K562 (cell line): ENCODE measurements around the gene LYPD5. TPM values are rescaled to one million over a fixed set of nuclear protein-coding genes. Genes with fewer than 3 reads are reported as not detected.

Experiments
- ATAC-seq: fragments of 200-7000 bp; cut with Tn5 transposase; 3 replicates; pipeline ENCODE4 v1.9.1; 2020; ENCODE audit warnings: moderate library complexity
- BruUV-seq: library from RNA; stranded (reverse); fragments of 400-500 nt; replicated peaks from 2 replicates; lab custom pipeline; 2021; lab: Mats Ljungman, UMichigan
- CTCF ChIA-PET: fragments of 300-600 bp; formaldehyde crosslinking; extraction: SDS; loops from one replicate; lab custom pipeline; 2021; ENCODE audit warnings: low intra/inter-chr PET ratio; lab: Yijun Ruan, JAX
- POLR2A ChIA-PET: fragments of 300-600, 350-650 bp; sonication (Branson Sonifier 250); formaldehyde crosslinking; extraction: SDS; loops from one replicate; lab custom pipeline; 2021; ENCODE audit warnings: antibody characterized with exemption, inconsistent platforms; lab: Yijun Ruan, JAX
- DNase-seq, 4 experiments: peaks; one replicate each; pipeline versions ENCODE4 v3.0.0 to v3.0.0-alpha.2; 2011 to 2018; ENCODE audit warnings: low spot score in 3 of 4, mixed read lengths in 3 of 4; ENCODE audit errors: extremely low read depth in 1 of 4
- FAIRE-seq: peaks from 2 replicates; lab custom pipeline; 2011; peaks lifted over from hg19 to GRCh38; lab: Jason Lieb, UNC
- H2AFZ ChIP-seq: 2 replicates; pipeline ENCODE4 v1.6.0; 2011; ENCODE audit warnings: low read depth, low read length, control low read depth, inconsistent platforms
- H3K27ac ChIP-seq: fragments of 200-600 bp; 3 replicates; pipeline ENCODE4 v1.8.0; 2011; ENCODE audit warnings: low read depth, mild to moderate bottlenecking, control low read depth, inconsistent platforms, low read length, moderate library complexity, mixed read lengths; ENCODE audit errors: extremely low read depth
- H3K27me3 ChIP-seq, 2 experiments: fragments of 300-600 bp in 1 of 2; 2 replicates in 1 of 2; 3 replicates in 1 of 2; pipeline versions ENCODE4 v1.6.0 to v1.8.0; 2011; ENCODE audit warnings: inconsistent platforms in 2 of 2, low read length in 2 of 2, mild to moderate bottlenecking in 1 of 2, mixed read lengths in 1 of 2, moderate library complexity in 1 of 2; ENCODE audit not compliant: control insufficient read depth in 2 of 2, insufficient read depth in 2 of 2
- H3K36me3 ChIP-seq: fragments of 300-600 bp; 3 replicates; pipeline ENCODE4 v1.8.0; 2011; ENCODE audit warnings: mild to moderate bottlenecking, low read length, inconsistent platforms; ENCODE audit not compliant: control insufficient read depth, insufficient read depth
- H3K4me1 ChIP-seq, 2 experiments: fragments of 200-600 bp in 1 of 2; replicated peaks in 1 of 2; 2 replicates in 1 of 2; 3 replicates in 1 of 2; pipeline versions ENCODE4 v1.5.1 to v1.8.0; 2011; ENCODE audit warnings: inconsistent platforms in 2 of 2, low read length in 2 of 2, mild to moderate bottlenecking in 1 of 2, mixed read lengths in 1 of 2, moderate library complexity in 1 of 2; ENCODE audit not compliant: control insufficient read depth in 2 of 2, insufficient read depth in 2 of 2
- H3K4me2 ChIP-seq: 2 replicates; pipeline ENCODE4 v1.6.1; 2011; ENCODE audit warnings: low read length, control low read depth, inconsistent platforms, mixed read lengths; ENCODE audit not compliant: insufficient read depth
- H3K4me3 ChIP-seq: fragments of 200-600 bp; sonication (generic), shearing (Covaris generic); 2 replicates; pipeline ENCODE4 v1.5.1; 2016; ENCODE audit warnings: control low read depth, inconsistent platforms
- H3K79me2 ChIP-seq: fragments of 200-600 bp; 3 replicates; pipeline ENCODE4 v1.8.0; 2011; ENCODE audit warnings: low read length, inconsistent platforms; ENCODE audit not compliant: control insufficient read depth, insufficient read depth
- H3K9ac ChIP-seq, 2 experiments: 2 replicates each; pipeline versions ENCODE4 v1.6.0 to v1.6.1; 2011; ENCODE audit warnings: low read depth in 2 of 2, low read length in 2 of 2, control low read depth in 1 of 2, inconsistent platforms in 1 of 2, mild to moderate bottlenecking in 1 of 2, mixed read lengths in 1 of 2; ENCODE audit not compliant: insufficient read depth in 1 of 2
- H3K9me1 ChIP-seq: one replicate; pipeline ENCODE4 v1.6.0; 2011; ENCODE audit warnings: inconsistent platforms, mild to moderate bottlenecking, low read length, moderate library complexity; ENCODE audit not compliant: control insufficient read depth, insufficient read depth
- H3K9me3 ChIP-seq: replicated peaks from 2 replicates; pipeline ENCODE4 v1.5.1; 2011; ENCODE audit warnings: low read depth, low read length, inconsistent platforms; ENCODE audit not compliant: control insufficient read depth, insufficient read depth
- H4K20me1 ChIP-seq: replicated peaks from 2 replicates; pipeline ENCODE4 v1.6.1; 2011; ENCODE audit warnings: low read length, inconsistent platforms, mixed read lengths; ENCODE audit not compliant: control insufficient read depth, insufficient read depth
- CHCHD3 ChIP-seq: fragments of 250-450 bp; sonication (Bioruptor Pico); IDR thresholded peaks from 2 replicates; pipeline ENCODE4 v2.1.2; 2022; ENCODE audit warnings: mild to moderate bottlenecking
- HIVEP1 ChIP-seq: fragments of 250-450 bp; sonication (Bioruptor Pico); IDR thresholded peaks from 2 replicates; pipeline ENCODE4 v1.4.0; 2020; ENCODE audit warnings: mild to moderate bottlenecking
- ILF3 ChIP-seq: fragments of 450-650 bp; IDR thresholded peaks from 2 replicates; pipeline ENCODE4 v1.6.1; 2018; ENCODE audit warnings: antibody characterized with exemption, mild to moderate bottlenecking, moderate library complexity, borderline replicate concordance
- IRF2 ChIP-seq: sonication (generic); formaldehyde crosslinking; IDR thresholded peaks from 2 replicates; pipeline ENCODE4 v1.8.1; 2022; ENCODE audit warnings: mild to moderate bottlenecking, missing genetic modification reagents
- KDM1A ChIP-seq, 2 experiments: fragments of 450-650 bp; IDR thresholded peaks; 2 replicates each; pipeline ENCODE4 v1.6.1; 2016; ENCODE audit warnings: mild to moderate bottlenecking in 2 of 2
- NFE2 ChIP-seq: IDR thresholded peaks from 2 replicates; pipeline ENCODE4 v1.6.1; 2014; ENCODE audit warnings: antibody characterized with exemption, low read depth
- RBFOX2 ChIP-seq: fragments of 200-400 bp; formaldehyde crosslinking; IDR thresholded peaks from 2 replicates; pipeline ENCODE4 v1.6.1; 2017; ENCODE audit warnings: low read depth, mild to moderate bottlenecking, low read length, moderate library complexity
- ZBTB49 ChIP-seq: sonication (generic); formaldehyde crosslinking; IDR thresholded peaks from 2 replicates; pipeline ENCODE4 v1.8.0; 2022; ENCODE audit warnings: missing genetic modification reagents, mild to moderate bottlenecking, borderline replicate concordance
- ZBTB7A ChIP-seq: IDR thresholded peaks from 2 replicates; pipeline ENCODE4 v1.6.1; 2011; ENCODE audit warnings: low read depth, mild to moderate bottlenecking, low read length, moderate library complexity, borderline replicate concordance; ENCODE audit not compliant: control insufficient read depth
- ZFPM2 ChIP-seq: fragments of 250-450 bp; sonication (Bioruptor Pico); IDR thresholded peaks from 2 replicates; pipeline ENCODE4 v1.5.1; 2022; ENCODE audit warnings: mild to moderate bottlenecking
- ZNF165 ChIP-seq: fragments of 250-450 bp; sonication (Bioruptor Pico); IDR thresholded peaks from 2 replicates; pipeline ENCODE4 v1.4.0; 2020; ENCODE audit warnings: borderline replicate concordance
- WGBS: fragments of 100-300 bp; shearing (Covaris generic); methylation state at CpG from one replicate; pipeline ENCODE4 v1.1.6; 2016; ENCODE audit warnings: low coverage, mixed read lengths; ENCODE audit not compliant: insufficient coverage; ENCODE audit errors: missing lambda C conversion rate; 5-methylcytosine and 5-hydroxymethylcytosine counted together
- in situ Hi-C: fragments of 300-500 bp; cut with MboI; formaldehyde crosslinking; loops from 4 replicates; pipeline ENCODE4 v1.15.0; 2018; ENCODE audit warnings: inconsistent platforms, mixed read lengths
- intact Hi-C: fragments of 100-400 bp; cut with micrococcal nuclease; formaldehyde crosslinking; loops from 2 replicates; pipeline ENCODE4 v1.14.2; 2022
- polyA plus RNA-seq, 8 experiments: library from polyadenylated mRNA; depleted of rRNA in 4 of 8; stranded (reverse) in 5 of 8; unstranded in 3 of 8; fragments of >200 nt; fragmentation: Nextera tagmentation in 2 of 8; fragmentation: Illumina TruSeq in 1 of 8; extraction: Ambion mirVana in 2 of 8; extraction: Trizol in 1 of 8; gene quantifications; 2 replicates each; pipeline versions ENCODE4 v1.2.1 to v1.2.3, GENCODE V29; 2011 to 2014; ENCODE audit warnings: inconsistent platforms in 1 of 8, missing spikeins in 1 of 8
- total RNA-seq, 7 experiments: library from RNA; depleted of rRNA in 6 of 7; stranded (reverse); fragments of >200 nt in 6 of 7; fragmentation: Illumina TruSeq in 2 of 7; extraction: Trizol in 2 of 7; gene quantifications; 2 replicates each; pipeline versions ENCODE4 v1.2.1 to v1.2.3, GENCODE V29; 2011 to 2021; ENCODE audit warnings: low replicate concordance in 1 of 7
- TF ChIP-seq, protein P1 (sequence below), 2 experiments: IDR thresholded peaks in 1 of 2; conservative IDR thresholded peaks in 1 of 2; 2 replicates each; pipeline ENCODE4 v1.6.1; 2016; ENCODE audit warnings: low read depth in 2 of 2, mild to moderate bottlenecking in 1 of 2, missing compliant biosample characterization in 1 of 2, missing genetic modification characterization in 1 of 2, moderate library complexity in 1 of 2
- TF ChIP-seq, protein P2 (sequence below): fragments of 450-650 bp; IDR thresholded peaks from 2 replicates; pipeline ENCODE4 v1.6.1; 2016; ENCODE audit warnings: low read depth, mild to moderate bottlenecking, moderate library complexity
- TF ChIP-seq, protein P3 (sequence below): sonication (generic); formaldehyde crosslinking; IDR thresholded peaks from 2 replicates; pipeline ENCODE4 v1.9.0; 2022; ENCODE audit warnings: mild to moderate bottlenecking, missing genetic modification reagents

The LYPD5 gene
- total and polyA plus RNA-seq, 9 of the 15 experiments (the other 6 are each of a cell fraction or from before 2014, with no cell fraction given), result 0.03 to 0.22 (median 0.10) TPM; not detected in 3

DNA sequence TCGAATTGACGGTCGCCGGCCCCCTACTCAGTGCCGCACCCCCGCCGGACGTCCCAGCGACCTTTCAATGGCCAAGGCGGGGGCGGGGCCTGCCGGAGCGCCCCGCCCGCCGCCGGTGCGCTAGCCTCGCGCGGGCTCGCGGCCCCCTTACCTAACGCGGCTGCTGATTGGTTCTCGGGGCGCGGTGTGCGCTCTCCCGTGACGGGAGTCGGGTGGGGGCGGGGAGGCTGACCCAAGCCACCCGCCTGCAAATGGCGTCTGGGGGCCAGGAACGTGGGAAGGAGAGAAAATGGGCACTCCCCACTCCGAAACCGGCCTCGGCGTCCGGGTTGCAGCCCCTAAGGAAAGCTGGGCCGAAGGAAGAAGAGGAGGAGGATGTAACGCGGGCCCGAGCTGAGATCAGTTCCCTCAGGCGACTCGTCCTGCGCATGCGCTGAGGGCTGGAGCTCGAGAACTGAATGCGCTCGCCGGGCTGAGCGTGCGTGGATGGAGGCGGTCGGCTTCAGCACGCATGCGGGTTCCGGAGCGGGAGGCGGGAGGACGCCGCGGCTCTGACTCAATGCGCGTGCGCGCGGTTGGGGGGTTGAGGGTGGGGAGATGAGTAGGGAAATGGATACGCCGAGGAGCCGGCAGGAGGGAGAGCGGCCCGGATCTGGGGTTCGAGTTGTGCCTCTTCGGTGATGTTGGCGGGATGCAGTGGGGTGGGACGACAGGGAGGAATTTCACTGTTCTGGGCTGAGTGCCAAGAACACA lies 47.6 kb downstream of the LYPD5 start, which contains the start of gene SMG9:
Gene SMG9, minus strand, starts transcription at position 460 of the 753 bp plus-strand sequence. CDS start 4,221 bp downstream, outside the sequence.
- DNase-seq, result peak; percentile 97 to 98 (median 97)
- intact Hi-C loops, result no loop called here
- peaks cover 40 to 41% of the 10 kb centered on the region in 2 experiments for H3K4me1 ChIP-seq
- peak within 1 kb of the TSS; percentile 93 for H3K4me2 ChIP-seq
- no peaks in the 10 kb centered on the region for H3K27me3 ChIP-seq
- peaks cover 37% of the 10 kb centered on the region for H3K36me3 ChIP-seq
- H3K4me3 ChIP-seq, result peak within 1 kb of the TSS; percentile 70
- peak within 1 kb of the TSS; percentile 95 for H2AFZ ChIP-seq
- POLR2A ChIA-PET, result interaction anchor here (0.6 to 8.6 kb wide), 8 partner anchors 9 to 86 kb away, joined by 3 to 71 read pairs (median 4); no protein-coding TSS in a partner anchor
- peaks cover 54% of the 10 kb centered on the region for H3K79me2 ChIP-seq
- FAIRE-seq, result peak; percentile 90
- in situ Hi-C loops, result no loop called here
- peak within 1 kb of the TSS; percentile 100 for H3K27ac ChIP-seq
- CTCF ChIA-PET, result interaction anchor here (0.7 to 1.6 kb wide), 2 partner anchors 20 to 31 kb away, joined by 3 read pairs; no protein-coding TSS in a partner anchor
- peak within 1 kb of the TSS; percentile 99 to 100 for H3K9ac ChIP-seq
- H3K9me3 ChIP-seq, result no peaks in the 10 kb centered on the region
- H3K9me1 ChIP-seq, result no peaks in the 10 kb centered on the region
- under 1% methylated on average over 37 of the region's 79 CpGs for WGBS
- ATAC-seq, result peak; percentile 90
- BruUV-seq, result no TSS peak
- no peaks in the 10 kb centered on the region for H4K20me1 ChIP-seq
- TF ChIP-seq ZBTB49 (CRISPR knock-in tag), result no peak
- TF ChIP-seq ZNF165 (CRISPR knock-in tag), result no peak
- TF ChIP-seq, protein P1, sequence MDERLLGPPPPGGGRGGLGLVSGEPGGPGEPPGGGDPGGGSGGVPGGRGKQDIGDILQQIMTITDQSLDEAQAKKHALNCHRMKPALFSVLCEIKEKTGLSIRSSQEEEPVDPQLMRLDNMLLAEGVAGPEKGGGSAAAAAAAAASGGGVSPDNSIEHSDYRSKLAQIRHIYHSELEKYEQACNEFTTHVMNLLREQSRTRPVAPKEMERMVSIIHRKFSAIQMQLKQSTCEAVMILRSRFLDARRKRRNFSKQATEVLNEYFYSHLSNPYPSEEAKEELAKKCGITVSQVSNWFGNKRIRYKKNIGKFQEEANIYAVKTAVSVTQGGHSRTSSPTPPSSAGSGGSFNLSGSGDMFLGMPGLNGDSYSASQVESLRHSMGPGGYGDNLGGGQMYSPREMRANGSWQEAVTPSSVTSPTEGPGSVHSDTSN (CRISPR knock-in tag; IDR thresholded peaks at IDR 0.05; ENCODE audit: low read depth), result no peak
- TF ChIP-seq, protein P1 (tag; conservative IDR thresholded peaks at IDR 0.05; ENCODE audit: low read depth), result no peak
- TF ChIP-seq CHCHD3 (CRISPR knock-in tag), result peak; percentile 91; the same call in 1 of the 2 replicates
- peak; percentile 95 for TF ChIP-seq RBFOX2
- peak; percentile 24; the same call in 1 of the 2 replicates for TF ChIP-seq NFE2
- no peak for TF ChIP-seq IRF2 (CRISPR knock-in tag)
- no peak for TF ChIP-seq ILF3
- no peak for TF ChIP-seq ZFPM2
- TF ChIP-seq, protein P2, sequence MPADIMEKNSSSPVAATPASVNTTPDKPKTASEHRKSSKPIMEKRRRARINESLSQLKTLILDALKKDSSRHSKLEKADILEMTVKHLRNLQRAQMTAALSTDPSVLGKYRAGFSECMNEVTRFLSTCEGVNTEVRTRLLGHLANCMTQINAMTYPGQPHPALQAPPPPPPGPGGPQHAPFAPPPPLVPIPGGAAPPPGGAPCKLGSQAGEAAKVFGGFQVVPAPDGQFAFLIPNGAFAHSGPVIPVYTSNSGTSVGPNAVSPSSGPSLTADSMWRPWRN, result no peak; the same call in 1 of the 2 replicates
- no peak for TF ChIP-seq KDM1A (IDR thresholded peaks at IDR 0.05)
- no peak for TF ChIP-seq HIVEP1 (CRISPR knock-in tag)
- TF ChIP-seq, protein P3, sequence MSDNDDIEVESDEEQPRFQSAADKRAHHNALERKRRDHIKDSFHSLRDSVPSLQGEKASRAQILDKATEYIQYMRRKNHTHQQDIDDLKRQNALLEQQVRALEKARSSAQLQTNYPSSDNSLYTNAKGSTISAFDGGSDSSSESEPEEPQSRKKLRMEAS (CRISPR knock-in tag), result peak; percentile 74
- peak; percentile 93 for TF ChIP-seq ZBTB7A
